Kidney glomerular epithelial cell (primary cell): Measurements from ENCODE around the gene PROSER2.
"Not testable (repeated sequence)": the region's sequence is repeated elsewhere in the genome, so short reads cannot be mapped to it uniquely, and the experiment has no call there.

ENCODE experiments used
- DNase-seq: peaks from one replicate; lab custom pipeline; 2025; lab: John Stamatoyannopoulos, UW

The PROSER2 gene

DNA sequence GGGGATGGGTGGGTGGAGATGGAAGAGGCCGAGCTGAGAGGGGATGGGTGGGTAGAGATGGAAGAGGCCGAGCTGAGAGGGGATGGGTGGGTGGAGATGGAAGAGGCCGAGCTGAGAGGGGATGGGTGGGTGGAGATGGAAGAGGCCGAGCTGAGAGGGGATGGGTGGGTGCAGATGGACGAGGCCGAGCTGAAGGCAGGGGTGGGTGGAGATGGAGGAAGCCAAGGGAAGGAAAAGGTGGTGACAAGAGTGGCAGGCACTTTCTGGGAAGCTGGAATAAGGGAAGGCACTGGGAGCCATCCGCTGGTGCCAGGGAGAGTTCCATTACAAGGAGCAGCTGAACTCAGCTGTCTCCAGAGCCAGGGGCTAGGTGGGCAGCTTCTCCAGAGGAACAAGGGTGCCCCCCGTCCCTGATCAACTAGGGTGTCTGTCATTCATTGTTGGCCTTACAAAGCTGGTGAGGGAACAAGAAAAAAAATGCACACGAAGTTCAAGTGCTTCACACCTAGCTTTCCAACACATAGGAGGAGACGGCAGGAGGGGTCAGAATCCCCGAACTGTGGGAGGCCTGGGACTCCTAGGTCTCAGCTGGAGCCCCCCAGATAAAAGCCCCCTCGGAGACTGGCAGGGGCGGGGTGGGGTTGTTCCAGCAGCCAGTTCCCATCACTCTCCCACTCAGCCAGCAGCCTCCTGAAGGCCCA is 62.4 kb downstream of the PROSER2 start:
- no peak for DNase-seq

DNA sequence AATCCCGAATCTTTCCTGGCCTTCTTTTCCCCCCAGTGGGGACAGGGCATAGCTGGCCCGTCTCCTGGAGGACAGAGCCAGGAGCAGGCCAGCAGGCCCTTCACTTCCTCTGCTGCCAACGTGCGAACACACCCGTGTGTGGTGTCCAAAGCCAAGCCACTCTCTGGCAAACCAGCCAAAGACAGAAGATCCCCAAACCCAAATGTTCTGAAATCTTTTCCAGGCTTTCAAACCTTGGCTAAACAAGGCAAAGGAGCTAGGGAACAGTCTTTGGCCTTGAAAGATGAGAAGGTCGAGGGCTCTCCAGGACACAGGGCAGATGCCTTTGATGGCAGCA is 63.0 kb downstream of the PROSER2 start:
- DNase-seq, result no peak

DNA sequence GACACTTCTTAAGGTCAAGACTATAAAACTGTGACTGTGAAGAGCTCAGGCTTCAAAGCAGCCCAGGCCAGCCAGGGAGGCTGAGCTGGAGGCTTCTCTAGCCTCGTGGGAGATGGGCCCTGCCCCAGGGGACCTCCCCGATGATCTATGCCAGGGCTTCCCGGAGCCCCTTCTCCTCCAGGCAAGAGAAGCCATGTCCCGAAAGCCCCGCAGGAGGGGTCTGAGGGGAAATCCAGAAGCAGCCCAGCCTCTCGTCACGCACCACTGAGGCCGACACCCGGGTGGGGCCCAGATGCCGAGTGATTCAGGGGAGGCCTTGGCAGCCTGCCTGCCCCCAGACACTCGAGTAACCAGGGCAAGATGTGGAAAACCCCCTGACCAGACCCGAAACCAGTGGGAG is 63.7 kb downstream of the PROSER2 start:
- peak; percentile 64 for DNase-seq

DNA sequence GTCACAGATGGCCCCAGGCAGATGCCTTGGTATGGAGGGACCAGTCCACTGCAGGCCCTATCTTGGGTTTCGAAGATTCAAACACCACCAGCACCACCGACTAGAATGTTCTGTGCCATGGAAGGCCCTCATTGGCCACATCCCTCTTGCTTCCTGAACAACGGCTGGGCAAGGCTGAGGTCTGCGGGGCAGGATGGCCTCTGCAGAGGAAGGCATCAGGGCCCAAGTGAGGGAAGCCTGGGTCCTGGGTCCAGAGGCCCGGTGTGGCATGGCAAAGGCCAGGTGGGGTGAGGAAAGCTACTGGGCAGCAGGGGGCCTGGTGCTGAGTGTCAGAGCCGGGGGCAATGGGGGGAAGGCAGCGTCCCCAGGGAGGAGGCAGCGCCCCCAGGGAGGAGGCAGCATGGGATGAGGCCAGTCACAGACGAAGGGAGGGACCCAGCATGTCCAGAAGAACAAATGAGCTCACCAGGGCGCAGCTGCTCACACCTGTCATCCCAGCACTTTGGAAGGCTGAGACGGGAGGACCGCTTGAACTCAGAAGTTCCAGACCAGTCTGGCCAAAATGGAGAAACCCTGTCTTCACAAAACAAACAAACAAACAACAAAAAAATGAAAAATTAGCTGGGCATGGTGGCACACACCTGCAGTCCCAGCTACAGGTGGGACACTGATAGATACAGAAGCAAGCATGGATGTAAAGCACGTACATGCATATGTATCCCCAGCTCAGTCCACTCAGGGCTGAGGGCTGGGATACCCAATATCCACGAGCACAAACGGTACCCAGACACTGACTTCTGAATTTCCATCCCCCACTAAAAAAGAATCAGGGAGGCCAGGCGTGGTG is 64.4 kb downstream of the PROSER2 start:
- no peak for DNase-seq

DNA sequence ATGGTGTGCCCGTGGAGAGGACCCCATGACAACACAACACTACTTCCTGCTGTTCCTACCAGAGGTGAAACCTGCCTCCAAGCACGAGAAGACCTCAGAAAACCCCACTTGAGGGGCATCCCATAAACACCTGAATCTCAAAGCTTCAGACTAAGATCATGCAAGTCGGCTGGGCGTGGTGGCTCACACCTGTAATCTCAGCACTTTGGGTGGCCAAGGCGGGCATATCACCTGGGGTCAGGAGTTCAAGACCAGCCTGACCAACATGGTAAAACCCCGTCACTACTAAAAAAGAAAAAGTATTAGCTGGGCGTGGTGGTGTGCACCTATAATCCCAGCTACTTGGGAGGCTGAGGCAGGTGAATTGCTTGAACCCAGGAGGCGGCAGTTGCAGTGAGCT is 66.1 kb downstream of the PROSER2 start:
- not testable (repeated sequence) for DNase-seq

DNA sequence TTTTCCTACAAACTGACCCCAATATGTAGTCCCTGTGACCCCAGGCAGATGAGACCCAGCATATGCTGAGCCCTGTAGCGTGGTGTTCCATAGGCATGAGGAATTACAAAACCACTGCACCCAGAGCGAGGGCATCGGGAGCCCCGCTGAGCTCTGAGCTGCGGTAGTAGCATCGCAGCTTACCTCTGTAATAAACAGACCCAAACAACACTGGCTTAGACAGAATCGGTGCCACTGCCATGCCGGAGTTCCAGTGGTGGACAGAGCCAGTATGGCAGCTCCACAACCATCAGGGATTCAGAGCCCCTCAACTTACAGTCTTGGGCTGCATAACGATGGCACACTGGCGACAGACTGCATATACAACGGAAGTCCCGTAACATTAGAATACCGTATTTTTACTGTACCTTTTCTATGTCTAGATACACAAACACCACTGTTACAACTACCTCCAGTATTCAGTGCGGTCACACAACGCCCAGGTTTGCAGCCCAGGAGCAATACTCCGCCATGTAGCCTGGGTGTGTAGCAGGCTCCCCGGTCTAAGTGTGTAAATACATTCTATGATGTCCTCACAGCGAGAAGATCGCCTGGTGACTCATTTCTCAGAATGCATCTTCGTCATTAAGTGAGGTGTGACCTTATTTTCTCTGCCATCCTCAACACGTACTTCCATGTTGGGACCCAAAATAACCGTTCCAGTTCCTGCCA is 68.8 kb downstream of the PROSER2 start:
- no peak for DNase-seq

DNA sequence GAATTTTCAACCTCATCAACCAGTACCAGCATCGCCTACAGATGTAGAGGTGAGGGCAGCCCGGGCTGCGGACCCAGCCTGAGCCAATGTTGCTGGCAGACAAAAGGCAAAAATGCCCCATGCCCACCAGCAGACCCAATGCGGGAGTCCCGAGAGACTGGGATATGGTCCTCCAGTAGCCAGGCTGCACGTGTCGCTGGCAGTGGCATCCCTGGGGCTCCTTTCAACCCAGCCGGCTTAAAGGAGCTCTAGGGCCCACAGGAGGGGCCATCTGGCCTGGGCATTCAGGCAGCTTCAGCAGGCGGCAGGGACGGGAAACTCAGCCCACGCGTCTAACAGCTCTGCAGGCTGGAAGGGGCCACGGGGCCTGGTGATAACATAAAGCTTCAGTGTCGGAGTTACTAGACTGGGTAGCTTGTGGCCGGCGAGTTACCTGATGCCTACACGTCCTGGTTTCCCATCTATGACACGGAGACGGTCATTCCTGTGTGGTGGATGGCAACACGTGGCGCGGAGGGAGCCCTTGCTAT is 70.7 kb downstream of the PROSER2 start:
- no peak for DNase-seq

DNA sequence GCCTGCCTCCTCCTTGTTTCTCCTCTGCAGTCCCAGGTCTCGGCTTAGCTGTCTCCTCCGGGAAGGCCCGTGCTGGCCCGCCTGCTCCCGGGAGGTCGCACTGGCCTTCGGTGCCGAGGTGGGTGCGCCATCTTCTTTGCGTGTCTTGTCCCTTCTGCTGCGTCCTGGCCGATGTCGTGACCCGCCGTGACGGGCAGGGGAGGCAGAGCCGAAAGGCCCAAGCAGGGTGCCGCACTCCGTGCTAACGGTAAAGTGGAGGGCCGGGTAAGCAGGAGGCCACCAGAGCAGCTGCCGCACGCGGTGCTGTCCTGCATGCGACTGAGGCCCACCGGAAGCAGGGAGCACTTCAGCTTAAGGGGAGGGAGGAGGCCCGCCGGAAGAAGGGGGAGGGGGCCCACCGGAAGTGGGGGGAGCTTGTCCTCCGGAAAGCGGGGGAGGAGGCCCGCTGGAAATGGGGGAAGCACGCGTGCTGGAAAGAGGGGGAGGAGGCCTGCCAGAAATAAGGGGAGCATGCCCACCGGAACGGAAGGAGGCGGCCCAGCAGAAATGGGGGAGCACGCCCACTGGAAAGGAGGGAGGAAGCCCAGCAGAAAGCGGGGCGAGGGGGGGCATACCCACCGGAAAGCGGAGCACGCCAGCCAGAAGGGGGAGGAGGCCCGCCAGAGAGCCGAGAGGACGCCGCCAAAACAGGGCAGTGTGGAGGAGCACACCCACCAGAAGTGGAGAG is 71.4 kb downstream of the PROSER2 start:
- DNase-seq, result no peak

DNA sequence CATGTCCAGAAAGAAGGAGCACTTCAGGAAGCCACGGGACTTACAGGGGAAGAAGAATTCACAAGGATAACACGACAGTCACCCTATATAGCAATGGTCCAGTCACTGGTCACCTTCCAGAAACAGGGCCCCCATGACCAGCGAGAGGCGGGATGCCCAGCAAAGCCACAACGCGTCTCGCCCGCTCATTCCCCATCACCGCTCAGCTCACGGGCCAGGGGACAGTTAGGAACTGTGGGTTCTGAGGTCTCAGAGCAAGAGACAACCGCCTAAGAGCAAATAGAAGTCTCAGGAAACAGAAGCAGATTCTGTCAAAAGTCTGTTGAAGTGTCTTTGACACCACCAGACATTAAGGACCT is 71.9 kb downstream of the PROSER2 start:
- no peak for DNase-seq

DNA sequence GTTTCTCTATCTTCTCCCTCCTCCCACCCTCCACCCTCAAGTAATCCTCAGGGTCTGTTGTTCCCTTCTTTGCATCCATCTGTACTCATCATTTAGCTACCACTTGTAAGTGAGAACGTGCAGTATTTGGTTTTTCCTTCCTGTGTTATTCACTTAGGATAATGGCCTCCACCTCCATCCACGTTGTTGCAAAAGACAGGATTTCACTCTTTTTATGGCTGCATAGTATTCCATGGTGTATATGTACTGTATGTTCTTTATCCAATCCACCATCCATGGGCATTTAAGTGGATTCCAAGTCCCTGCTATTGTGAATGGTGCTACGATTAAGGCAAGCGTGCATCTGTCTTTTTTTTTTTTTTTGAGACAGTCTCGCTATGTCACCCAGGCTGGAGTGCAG is 72.4 kb downstream of the PROSER2 start:
- DNase-seq, result no peak

DNA sequence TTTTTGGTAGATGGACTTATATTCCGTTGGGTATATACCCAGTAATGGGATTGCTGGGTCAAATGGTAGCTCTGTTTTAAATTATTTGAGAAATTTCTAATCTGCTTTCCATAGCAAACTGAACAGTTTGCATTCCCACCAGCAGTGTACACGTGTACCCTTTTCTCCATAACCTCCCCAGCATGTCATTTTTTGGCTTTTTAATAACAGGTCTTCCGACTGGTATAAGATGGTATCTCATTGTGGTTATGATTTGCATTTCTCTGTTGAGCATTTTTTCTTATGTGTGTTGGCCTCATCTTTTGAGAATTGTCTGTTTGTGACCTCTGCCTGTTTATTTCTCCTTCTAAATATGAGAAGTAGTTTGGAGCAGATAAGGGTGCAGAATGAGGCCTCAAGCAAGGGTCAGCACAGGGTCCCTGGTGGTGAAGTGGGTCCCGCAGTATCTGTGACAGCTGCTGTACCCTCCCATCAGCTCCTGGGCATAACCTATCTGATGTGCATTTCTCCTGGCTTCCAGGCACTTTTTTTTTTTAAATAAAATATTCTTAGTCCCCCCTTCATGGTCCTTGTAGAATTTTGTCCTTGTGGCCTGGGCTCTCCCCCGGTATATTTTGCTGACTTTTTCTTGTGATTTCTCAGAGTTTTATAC is 73.5 kb downstream of the PROSER2 start:
- DNase-seq, result no peak

DNA sequence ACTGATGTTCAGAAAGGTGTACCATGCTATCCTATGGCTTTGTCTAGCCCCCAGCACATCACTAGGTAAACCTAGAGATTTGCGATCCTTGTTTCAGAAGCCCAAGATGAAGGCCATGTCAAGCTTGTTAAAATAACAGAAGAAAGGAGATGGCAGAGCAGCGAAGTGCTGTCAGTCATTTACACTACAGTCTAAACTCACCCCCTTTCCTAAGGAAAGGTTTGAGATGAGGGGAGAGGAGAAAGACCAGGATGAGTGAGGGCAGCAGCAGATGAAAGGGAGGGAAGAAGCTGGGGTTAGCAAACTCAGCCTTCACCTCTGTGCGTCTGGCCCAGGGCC is 74.8 kb downstream of the PROSER2 start:
- no peak for DNase-seq

DNA sequence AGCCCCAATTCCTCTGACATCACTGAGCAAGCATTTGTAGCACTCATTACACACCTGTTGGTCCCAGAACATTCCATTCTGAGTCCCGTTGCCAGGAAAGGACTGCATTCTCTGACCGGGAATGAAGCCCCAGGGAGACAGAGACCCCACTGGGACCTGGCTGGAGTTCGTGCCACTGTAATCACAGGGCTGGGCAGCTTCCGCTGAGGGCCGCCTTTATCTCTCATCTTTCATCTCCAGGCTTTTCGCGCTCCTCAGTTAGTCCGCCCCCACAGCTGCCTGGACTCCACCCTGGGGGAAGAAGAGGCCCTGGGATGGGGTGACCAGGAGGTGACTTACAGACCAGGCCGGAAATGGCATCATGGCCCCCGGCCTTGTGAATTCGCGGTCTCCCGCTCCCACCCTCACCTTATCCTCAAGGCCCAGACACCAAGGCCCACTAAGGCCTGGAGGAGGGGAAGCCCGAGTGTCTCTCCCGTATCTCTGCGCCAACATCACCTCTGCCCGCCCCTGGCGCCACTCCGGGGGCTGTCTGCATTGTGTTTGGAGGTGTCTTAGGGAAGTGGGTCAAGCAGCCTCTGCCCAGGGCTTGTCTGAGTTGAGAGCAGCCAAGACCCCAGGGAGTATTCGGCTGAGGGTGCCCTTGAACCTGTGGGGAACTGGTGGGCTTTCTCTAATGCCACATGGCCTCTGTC is 75.4 kb downstream of the PROSER2 start:
- peak; percentile 85 for DNase-seq

DNA sequence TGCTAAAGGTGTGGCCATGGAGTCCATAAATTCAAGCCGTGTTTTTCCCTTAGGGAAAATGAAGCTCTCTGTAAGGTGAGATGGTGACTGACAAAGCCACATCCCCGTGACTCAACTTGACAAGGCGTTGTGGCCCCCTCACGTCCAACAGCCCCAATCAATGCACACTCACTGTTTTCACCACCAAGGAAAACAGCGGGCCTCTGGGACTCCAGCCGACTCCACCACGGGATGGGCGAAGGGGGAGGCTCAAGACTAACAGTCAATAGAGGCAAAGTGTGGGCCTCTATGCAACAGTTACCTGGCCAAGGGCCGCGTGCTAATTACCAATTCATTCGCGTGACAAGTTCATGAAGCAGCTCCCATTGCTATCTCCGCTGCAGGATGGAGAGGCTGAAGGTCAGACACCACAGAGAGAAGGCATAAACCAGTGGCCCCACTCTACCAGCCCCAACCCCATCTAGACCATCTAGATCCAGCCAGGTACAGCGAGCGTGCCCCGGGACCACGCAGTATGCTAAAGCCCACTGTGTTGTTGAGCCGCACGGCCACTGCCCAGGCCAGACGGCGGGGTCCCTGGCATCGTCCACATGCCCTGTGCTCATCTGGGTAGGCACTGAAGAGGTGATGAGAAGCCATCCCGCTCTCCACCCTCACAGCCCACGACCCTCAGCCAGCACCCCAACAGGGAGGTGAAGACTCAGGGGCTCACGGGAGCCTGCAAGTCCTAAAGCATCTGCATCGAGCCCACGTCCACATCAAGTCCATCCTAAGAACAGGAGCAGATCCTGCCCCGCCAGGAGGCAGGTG is 76.1 kb downstream of the PROSER2 start:
- no peak for DNase-seq

DNA sequence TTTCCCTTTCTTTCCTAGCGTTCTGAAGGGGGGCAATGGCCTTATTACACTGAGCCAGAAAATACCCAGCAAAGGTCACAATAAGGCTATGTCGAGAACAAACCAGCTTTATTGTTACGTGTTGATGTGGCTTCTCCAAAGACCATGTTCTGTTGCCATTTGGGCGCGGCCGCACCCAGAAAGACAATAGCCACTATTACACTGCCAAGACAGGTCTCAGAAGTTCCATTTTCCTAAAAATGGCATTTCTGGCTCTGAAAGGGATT is 77.8 kb downstream of the PROSER2 start:
- DNase-seq, result no peak

DNA sequence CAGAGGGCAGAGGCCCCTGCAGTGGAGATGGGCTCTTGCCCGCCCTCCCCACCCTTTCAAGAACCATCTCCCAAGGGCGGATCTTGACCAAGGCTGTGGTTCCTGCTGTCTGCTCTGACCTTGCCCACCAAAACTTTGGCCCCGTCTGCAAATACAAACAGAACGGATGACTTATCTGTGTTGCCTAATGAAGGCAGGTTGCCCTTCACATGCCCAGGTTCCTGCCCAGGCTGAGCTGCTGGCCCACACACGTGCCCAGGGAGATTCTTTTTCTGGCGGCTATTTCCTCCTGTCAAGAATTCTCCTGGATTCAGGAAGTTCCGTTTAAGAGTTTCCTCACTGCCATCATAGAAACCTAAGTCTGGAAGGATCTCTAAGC is 78.3 kb downstream of the PROSER2 start:
- no peak for DNase-seq

DNA sequence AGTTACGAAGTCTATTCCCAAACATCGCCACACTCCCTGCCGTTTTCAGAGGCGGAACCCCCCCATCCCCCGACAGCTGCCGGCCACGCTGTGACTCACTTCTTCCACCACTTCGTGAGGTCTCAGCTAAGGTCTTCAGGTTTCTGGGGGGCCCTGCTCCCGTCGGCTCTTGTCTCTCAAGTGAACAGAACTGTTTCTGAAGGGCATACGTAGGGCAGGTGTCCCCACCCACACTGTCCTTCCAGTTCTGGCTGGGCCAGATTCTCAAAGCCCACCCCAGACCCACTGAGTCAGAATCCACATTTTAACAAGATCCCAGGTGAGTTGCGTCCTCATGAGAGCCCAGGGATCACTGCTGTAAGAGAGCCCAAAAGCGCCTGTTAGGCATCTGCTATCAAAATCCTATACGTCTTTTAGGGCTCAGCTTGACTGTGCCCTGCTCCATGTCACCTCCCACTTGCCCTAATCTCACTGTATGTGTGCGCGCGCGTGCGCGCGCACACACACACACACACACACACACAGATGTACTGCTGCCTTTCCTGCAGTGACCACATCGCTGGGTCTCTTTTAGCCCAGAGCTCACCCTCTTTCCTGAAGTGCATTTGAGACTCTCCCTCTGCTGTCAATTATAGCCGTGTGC is 78.8 kb downstream of the PROSER2 start:
- DNase-seq, result no peak

DNA sequence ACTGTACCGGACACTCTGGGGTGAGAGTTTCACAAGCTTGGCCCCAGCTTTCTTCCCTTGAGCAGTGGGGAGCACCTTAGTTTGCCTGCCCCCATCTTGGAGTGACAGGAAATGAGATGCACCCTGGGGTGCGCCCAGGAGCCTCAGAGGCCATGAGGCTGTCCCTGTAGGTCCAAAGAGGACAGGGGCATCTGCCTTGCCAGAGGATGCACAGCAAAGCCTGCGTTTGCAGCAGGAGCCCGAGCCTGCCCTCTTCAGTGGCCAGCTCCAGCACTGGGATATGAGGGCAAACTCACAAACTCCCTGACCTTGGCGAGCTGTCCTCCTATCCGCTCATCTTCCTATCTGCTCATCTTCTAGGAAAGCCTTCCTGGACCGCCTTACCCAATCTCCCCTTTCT is 79.5 kb downstream of the PROSER2 start:
- no peak for DNase-seq

DNA sequence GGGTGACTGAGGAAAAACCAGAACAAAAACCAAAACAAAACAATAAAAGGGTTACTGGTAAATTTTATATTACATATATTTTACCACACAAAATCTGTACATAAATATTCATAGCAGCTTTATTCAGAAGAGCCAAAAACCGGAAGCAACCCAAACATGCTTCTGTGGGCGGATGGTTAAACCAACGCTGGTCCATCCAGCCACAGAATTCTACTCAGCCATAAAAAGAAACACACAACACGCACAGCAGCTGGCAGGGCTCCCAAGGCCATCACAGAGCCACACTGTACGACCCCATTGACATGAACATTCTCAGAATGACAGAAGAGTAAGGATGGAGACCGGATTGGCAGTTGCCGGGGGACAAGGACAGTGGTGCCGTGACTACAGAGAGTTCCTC is 83.6 kb downstream of the PROSER2 start:
- no peak for DNase-seq

DNA sequence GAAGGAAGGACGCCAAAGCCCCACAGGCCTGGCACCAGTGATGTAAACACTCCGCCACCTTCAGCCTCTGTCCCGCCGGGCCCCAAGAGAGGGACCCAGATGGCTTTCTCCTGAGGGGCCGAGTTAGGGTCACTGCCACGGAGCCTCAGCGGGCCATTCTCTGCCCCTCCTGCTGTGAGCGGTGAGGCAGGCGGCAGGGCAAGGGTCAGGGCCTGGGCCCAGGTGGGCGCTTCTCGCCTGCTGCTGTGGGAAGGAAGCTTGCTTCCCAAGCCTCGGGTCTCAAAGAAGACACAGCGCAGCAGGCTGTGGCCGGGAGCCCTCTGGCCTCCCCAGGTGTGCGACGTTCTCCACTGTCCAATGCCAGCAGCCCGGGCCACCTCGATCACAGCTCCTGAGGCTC is 84.8 kb downstream of the PROSER2 start:
- no peak for DNase-seq
